ENCODE results near the gene VPS8. TPM values are rescaled to one million over a fixed set of nuclear protein-coding genes. Genes with fewer than 3 reads are reported as not detected.
A peak's percentile ranks its signal among the peaks of the same experiment; 100 is the strongest.

The VPS8 gene
- total RNA-seq, 2 experiments from 2014 or later = 30.2 to 33.3 TPM

DNA sequence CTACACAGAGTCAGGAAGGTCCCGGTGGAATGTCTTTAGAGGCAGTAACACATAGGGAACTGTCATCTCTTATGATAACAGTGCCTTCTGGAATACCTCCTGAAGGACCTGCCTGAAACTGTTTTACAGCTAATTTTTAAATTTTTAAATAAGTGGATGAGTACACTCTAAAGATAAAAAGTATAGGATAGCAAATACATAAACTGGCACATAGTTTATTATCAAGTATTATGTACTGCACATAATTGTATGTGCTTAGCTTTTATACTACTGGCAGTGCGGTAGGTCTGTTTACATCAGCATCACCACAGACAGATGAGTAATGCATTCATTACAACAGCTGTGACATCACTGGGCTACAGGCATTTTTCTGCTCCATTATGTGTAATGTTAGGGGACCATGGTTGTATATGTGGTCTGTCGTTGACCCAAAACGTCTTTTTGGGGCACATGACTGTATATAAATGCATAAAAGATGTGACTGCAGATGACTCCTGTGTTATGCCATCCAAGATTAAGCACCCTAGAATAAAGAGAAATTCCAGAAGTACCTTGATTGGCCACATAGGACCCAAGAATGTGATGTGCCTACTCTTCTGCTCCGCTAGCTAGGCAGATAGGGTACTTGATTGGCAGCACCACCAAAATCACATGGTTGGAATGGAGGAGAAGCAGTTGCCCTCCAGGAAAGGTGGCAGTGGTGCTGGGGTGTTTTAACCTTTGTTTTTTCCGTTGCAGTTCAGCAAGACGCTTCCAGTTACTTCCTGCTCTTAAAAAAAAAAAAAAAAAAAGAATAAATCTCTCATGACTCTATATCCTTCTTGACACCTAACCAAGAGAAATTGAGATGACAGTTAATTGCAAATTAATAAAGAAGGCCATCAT lies 3.3 kb downstream of the VPS8 start:
- Mint-ChIP-seq H3K4me1 (ENCODE audit: low read depth) (peaks cover 60% of the 10 kb centered on the region), H3K9me3 (no peaks in the 10 kb centered on the region), H3K27me3 (no peaks in the 10 kb centered on the region), H3K36me3 (ENCODE audit: low read depth) (peaks cover 9% of the 10 kb centered on the region), H3K4me3 (no peak overlapping the region), H3K27ac (peak overlapping the region; percentile 85)
- intact Hi-C loops (cut with micrococcal nuclease) = no loop called here
- POLR2A ChIA-PET = interaction anchor here (0.6 to 0.9 kb wide), 2 partner anchors 123 to 169 kb away, joined by 3 read pairs; no protein-coding TSS in a partner anchor
- TF ChIP-seq, protein P1, sequence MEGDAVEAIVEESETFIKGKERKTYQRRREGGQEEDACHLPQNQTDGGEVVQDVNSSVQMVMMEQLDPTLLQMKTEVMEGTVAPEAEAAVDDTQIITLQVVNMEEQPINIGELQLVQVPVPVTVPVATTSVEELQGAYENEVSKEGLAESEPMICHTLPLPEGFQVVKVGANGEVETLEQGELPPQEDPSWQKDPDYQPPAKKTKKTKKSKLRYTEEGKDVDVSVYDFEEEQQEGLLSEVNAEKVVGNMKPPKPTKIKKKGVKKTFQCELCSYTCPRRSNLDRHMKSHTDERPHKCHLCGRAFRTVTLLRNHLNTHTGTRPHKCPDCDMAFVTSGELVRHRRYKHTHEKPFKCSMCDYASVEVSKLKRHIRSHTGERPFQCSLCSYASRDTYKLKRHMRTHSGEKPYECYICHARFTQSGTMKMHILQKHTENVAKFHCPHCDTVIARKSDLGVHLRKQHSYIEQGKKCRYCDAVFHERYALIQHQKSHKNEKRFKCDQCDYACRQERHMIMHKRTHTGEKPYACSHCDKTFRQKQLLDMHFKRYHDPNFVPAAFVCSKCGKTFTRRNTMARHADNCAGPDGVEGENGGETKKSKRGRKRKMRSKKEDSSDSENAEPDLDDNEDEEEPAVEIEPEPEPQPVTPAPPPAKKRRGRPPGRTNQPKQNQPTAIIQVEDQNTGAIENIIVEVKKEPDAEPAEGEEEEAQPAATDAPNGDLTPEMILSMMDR (IDR thresholded peaks at IDR 0.05) = no peak
- CTCF ChIA-PET = interaction anchor here (0.6 to 2.6 kb wide), 6 partner anchors 8 to 845 kb away, joined by 3 to 17 read pairs (median 4); partner anchors contain the start of gene EPHB3
- ATAC-seq (peak; percentile 45), DNase-seq (peak; percentile 59)

DNA sequence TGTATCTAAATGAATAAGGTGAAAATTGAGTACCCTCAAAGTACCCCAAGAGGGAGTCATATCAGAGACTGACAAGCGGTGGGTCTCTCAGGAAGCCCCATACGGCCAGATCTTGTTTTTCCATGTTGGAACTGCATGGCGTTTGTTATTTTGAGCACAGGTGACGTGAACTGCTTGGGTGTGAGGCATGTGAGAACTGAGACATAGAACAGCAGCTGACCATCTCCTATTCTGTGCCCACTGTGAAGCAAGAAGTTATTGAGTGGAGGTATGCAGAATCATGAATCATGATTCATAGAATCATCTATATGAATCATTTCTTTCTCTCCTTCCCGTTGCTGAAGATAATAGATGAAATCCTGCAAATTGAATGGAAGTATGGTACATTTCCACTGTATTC lies 4.6 kb downstream of the VPS8 start:
- ChIA-PET POLR2A (no interaction called here), CTCF (interaction anchor here (2.2 kb wide), 1 partner anchor 13 kb away, joined by 8 read pairs; no protein-coding TSS in a partner anchor)
- Mint-ChIP-seq H3K27me3 (no peaks in the 10 kb centered on the region), H3K36me3 (ENCODE audit: low read depth) (peaks cover 9% of the 10 kb centered on the region), H3K4me3 (no peak overlapping the region), H3K4me1 (ENCODE audit: low read depth) (peaks cover 56% of the 10 kb centered on the region), H3K9me3 (no peaks in the 10 kb centered on the region), H3K27ac (no peak overlapping the region)
- no peak for ATAC-seq
- DNase-seq = no peak
- intact Hi-C loops (cut with micrococcal nuclease) = no loop called here
- TF ChIP-seq, protein P1 (IDR thresholded peaks at IDR 0.05) = no peak

DNA sequence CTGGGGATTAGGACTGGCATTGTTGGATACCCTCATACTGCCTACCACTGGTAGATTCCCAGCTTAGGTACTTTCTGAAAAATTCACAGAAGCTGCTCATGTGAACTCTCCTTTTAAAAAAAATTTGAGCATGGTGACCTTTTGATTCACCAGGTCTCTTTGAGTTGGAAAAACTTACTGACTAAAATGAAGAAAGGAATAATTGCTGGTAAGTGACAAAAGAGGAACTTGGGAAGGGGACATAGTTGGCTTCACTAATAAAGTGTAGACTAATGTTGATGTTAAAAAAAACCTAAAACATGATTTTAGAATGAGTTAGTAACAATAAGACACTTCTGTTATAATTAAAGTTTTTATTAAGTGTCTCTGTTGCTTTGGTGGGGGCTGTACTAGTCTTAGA lies 8.6 kb downstream of the VPS8 start:
- intact Hi-C loops (cut with micrococcal nuclease) = no loop called here
- Mint-ChIP-seq H3K27ac (no peak overlapping the region), H3K36me3 (ENCODE audit: low read depth) (peaks cover 8% of the 10 kb centered on the region), H3K4me3 (no peak overlapping the region), H3K4me1 (ENCODE audit: low read depth) (peaks cover 28% of the 10 kb centered on the region), H3K27me3 (no peaks in the 10 kb centered on the region), H3K9me3 (no peaks in the 10 kb centered on the region)
- TF ChIP-seq, protein P1 (IDR thresholded peaks at IDR 0.05) = no peak
- no peak for ATAC-seq
- ChIA-PET POLR2A (interaction anchor here (1.1 kb wide), 1 partner anchor 20 kb away, joined by 3 read pairs; no protein-coding TSS in a partner anchor), CTCF (interaction anchor here (1.0 kb wide), 1 partner anchor 16 kb away, joined by 4 read pairs; no protein-coding TSS in a partner anchor)
- DNase-seq = no peak

DNA sequence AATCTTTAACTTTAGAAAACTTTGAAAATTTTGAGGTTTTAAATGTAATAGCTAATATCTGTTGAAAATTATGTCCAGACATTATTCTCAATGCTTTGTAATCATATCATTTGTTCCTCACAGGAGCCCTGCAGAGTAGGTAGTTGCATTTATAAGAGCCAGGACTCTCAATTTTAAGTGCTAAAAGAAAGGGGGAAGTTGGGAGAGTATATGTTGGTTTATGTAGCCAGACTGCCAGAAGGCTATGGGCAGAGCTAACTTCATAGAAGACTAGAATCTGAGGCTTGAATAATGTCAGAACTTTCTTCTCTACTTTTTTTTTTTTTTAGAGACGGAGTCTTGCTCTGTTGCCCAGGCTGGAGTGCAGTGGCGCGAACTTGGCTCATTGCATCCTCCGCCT lies 9.1 kb downstream of the VPS8 start:
- ATAC-seq (no peak), DNase-seq (no peak)
- H3K27ac Mint-ChIP-seq = no peak overlapping the region
- no peaks in the 10 kb centered on the region for H3K9me3 Mint-ChIP-seq
- intact Hi-C loops (cut with micrococcal nuclease) = no loop called here
- no peak overlapping the region for H3K4me3 Mint-ChIP-seq
- H3K4me1 Mint-ChIP-seq (ENCODE audit: low read depth) = peaks cover 23% of the 10 kb centered on the region
- no peaks in the 10 kb centered on the region for H3K27me3 Mint-ChIP-seq
- POLR2A ChIA-PET = interaction anchor here (1.1 kb wide), 1 partner anchor 20 kb away, joined by 3 read pairs; no protein-coding TSS in a partner anchor
- CTCF ChIA-PET = interaction anchor here (1.0 to 1.6 kb wide), 2 partner anchors 17 to 18 kb away, joined by 3 to 4 read pairs; no protein-coding TSS in a partner anchor
- H3K36me3 Mint-ChIP-seq (ENCODE audit: low read depth) = peaks cover 12% of the 10 kb centered on the region
- TF ChIP-seq, protein P1 (IDR thresholded peaks at IDR 0.05) = no peak

DNA sequence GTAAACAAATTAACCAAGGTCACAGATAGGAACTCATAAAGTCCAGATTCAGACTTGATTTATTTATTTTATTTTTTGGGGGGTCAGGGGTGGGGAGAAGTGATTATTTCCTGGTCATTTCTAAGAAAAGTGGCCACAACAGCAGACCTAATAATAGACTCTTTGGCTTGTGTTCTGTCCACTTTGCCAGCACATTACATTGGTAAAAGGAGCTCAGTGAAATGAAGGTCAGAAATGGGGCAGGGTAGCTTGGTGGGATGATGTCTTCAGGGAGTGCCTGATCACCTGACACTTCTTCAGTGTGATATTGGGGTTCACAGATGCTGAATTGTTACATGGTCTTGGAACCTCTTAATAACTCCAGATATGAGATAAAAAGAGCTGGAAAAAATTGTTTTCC lies 10.1 kb downstream of the VPS8 start:
- no peak overlapping the region for H3K4me3 Mint-ChIP-seq
- intact Hi-C loops (cut with micrococcal nuclease) = no loop called here
- H3K27me3 Mint-ChIP-seq = no peaks in the 10 kb centered on the region
- DNase-seq (no peak), ATAC-seq (no peak)
- ChIA-PET POLR2A (interaction anchor here (0.7 to 2.1 kb wide), 2 partner anchors 9 to 261 kb away, joined by 3 to 8 read pairs; partner anchors contain the start of gene VPS8), CTCF (interaction anchor here (1.1 to 2.6 kb wide), 5 partner anchors 10 to 261 kb away, joined by 3 to 10 read pairs (median 4); partner anchors contain the start of genes EPHB3 and VPS8)
- H3K27ac Mint-ChIP-seq = no peak overlapping the region
- TF ChIP-seq, protein P1 (IDR thresholded peaks at IDR 0.05) = no peak
- H3K4me1 Mint-ChIP-seq (ENCODE audit: low read depth) = peaks cover 15% of the 10 kb centered on the region
- no peaks in the 10 kb centered on the region for H3K9me3 Mint-ChIP-seq
- H3K36me3 Mint-ChIP-seq (ENCODE audit: low read depth) = peaks cover 7% of the 10 kb centered on the region

Data from activated CD8-positive, alpha-beta T cell treated with anti-CD3 and anti-CD28 coated beads for 36 hours (primary cell).